Endothelial cell of umbilical vein (primary cell): ENCODE results near the gene TMEM269. TPM values are rescaled to one million over a fixed set of nuclear protein-coding genes. Genes with fewer than 3 reads are reported as not detected.

Source experiments
- BruUV-seq: library from RNA; stranded (reverse); fragments of 400-500 nt; replicated peaks from 2 replicates; lab custom pipeline; 2021; lab: Mats Ljungman, UMichigan
- CTCF ChIA-PET: fragments of 300-600, 350-600 bp; sonication (Branson Sonifier 250); formaldehyde crosslinking; loops from one replicate; lab custom pipeline; 2021; ENCODE audit warnings: antibody characterized with exemption, inconsistent platforms; lab: Charles Lee
- POLR2A ChIA-PET: fragments of 300-600, 350-600 bp; sonication (Branson Sonifier 250); formaldehyde crosslinking; loops from one replicate; lab custom pipeline; 2021; ENCODE audit warnings: antibody characterized with exemption, inconsistent platforms; lab: Charles Lee
- DNase-seq: peaks from one replicate; pipeline ENCODE4 v3.0.0-alpha.2; 2011; ENCODE audit warnings: low read depth, low spot score
- FAIRE-seq: peaks from 2 replicates; lab custom pipeline; 2011; peaks lifted over from hg19 to GRCh38; lab: Jason Lieb, UNC
- H2AFZ ChIP-seq: 2 replicates; pipeline ENCODE4 v1.6.0; 2012; ENCODE audit warnings: low read depth, low read length, control low read depth, inconsistent platforms
- H3K27ac ChIP-seq: 2 replicates; pipeline ENCODE4 v1.5.1; 2011; ENCODE audit warnings: low read depth, mild to moderate bottlenecking, control low read depth, low read length, moderate library complexity; ENCODE audit not compliant: insufficient read depth
- H3K27me3 ChIP-seq, 2 experiments: 2 replicates each; pipeline versions ENCODE4 v1.6.0 to v1.6.1; 2011; ENCODE audit warnings: low read length in 2 of 2, mixed read lengths in 1 of 2; ENCODE audit not compliant: control insufficient read depth in 2 of 2, insufficient read depth in 2 of 2
- H3K36me3 ChIP-seq, 2 experiments: 2 replicates in 1 of 2; 3 replicates in 1 of 2; pipeline ENCODE4 v1.5.1; 2011; ENCODE audit warnings: low read length in 2 of 2, mild to moderate bottlenecking in 1 of 2, moderate library complexity in 1 of 2; ENCODE audit not compliant: control insufficient read depth in 2 of 2, insufficient read depth in 2 of 2; ENCODE audit errors: extremely low read depth in 1 of 2
- H3K4me1 ChIP-seq: 3 replicates; pipeline ENCODE4 v1.5.1; 2011; ENCODE audit warnings: mild to moderate bottlenecking, low read length; ENCODE audit not compliant: control insufficient read depth, insufficient read depth; ENCODE audit errors: extremely low read depth
- H3K4me2 ChIP-seq: 2 replicates; pipeline ENCODE4 v1.6.1; 2011; ENCODE audit warnings: low read length, control low read depth, mixed read lengths; ENCODE audit not compliant: insufficient read depth
- H3K4me3 ChIP-seq, 3 experiments: fragments of 200-600 bp in 1 of 3; sonication (generic), shearing (Covaris generic) in 1 of 3; replicated peaks in 1 of 3; 2 replicates each; pipeline ENCODE4 v1.5.1; 2011 to 2016; ENCODE audit warnings: control low read depth in 3 of 3, low read length in 3 of 3, mild to moderate bottlenecking in 2 of 3, inconsistent platforms in 1 of 3, low read depth in 1 of 3, moderate library complexity in 1 of 3; ENCODE audit not compliant: insufficient read depth in 1 of 3
- H3K79me2 ChIP-seq: 2 replicates; pipeline ENCODE4 v1.6.0; 2012; ENCODE audit warnings: low read length, inconsistent platforms; ENCODE audit not compliant: control insufficient read depth, insufficient read depth
- H3K9ac ChIP-seq: replicated peaks from 2 replicates; pipeline ENCODE3; 2011; ENCODE audit warnings: low read length, control low read depth; ENCODE audit not compliant: insufficient read depth; ENCODE audit errors: extremely low read depth
- H3K9me1 ChIP-seq: replicated peaks from 3 replicates; pipeline ENCODE4 v1.6.0; 2011; ENCODE audit warnings: mild to moderate bottlenecking, low read length; ENCODE audit not compliant: control insufficient read depth, insufficient read depth; ENCODE audit errors: extremely low read depth
- H3K9me3 ChIP-seq: replicated peaks from 2 replicates; pipeline ENCODE4 v1.5.1; 2012; ENCODE audit warnings: low read length, inconsistent platforms; ENCODE audit not compliant: control insufficient read depth, insufficient read depth
- H4K20me1 ChIP-seq: replicated peaks from 2 replicates; pipeline ENCODE3; 2011; ENCODE audit warnings: mild to moderate bottlenecking, low read length; ENCODE audit not compliant: control insufficient read depth, insufficient read depth; ENCODE audit errors: extremely low read depth
- CTCF ChIP-seq, 2 donors: IDR thresholded peaks; 1 replicate in 1 of 2; 2 replicates in 1 of 2; pipeline ENCODE4 v1.5.1; 2011; ENCODE audit warnings: low read length in 2 of 2, mild to moderate bottlenecking in 2 of 2, moderate library complexity in 2 of 2, control low read depth in 1 of 2, inconsistent platforms in 1 of 2, low read depth in 1 of 2; ENCODE audit not compliant: insufficient read depth in 1 of 2; ENCODE audit errors: extremely low read depth in 1 of 2
- EZH2 ChIP-seq: IDR thresholded peaks from 2 replicates; pipeline ENCODE4 v1.6.1; 2012; ENCODE audit warnings: borderline replicate concordance, low read depth, mild to moderate bottlenecking, moderate library complexity, low read length, inconsistent platforms; ENCODE audit not compliant: severe bottlenecking
- FOS ChIP-seq: IDR thresholded peaks from 2 replicates; pipeline ENCODE4 v1.6.1; 2011; ENCODE audit warnings: mild to moderate bottlenecking, low read length, moderate library complexity, borderline replicate concordance; ENCODE audit not compliant: insufficient read depth
- GATA2 ChIP-seq: IDR thresholded peaks from 2 replicates; pipeline ENCODE4 v1.7.0; 2011; ENCODE audit warnings: low read depth, mild to moderate bottlenecking, moderate library complexity, mixed read lengths, low read length; ENCODE audit not compliant: insufficient read length, insufficient read depth
- JUN ChIP-seq: IDR thresholded peaks from 2 replicates; pipeline ENCODE4 v1.6.1; 2011; ENCODE audit warnings: borderline replicate concordance, low read depth; ENCODE audit not compliant: insufficient read length, insufficient read depth
- MAX ChIP-seq: IDR thresholded peaks from 2 replicates; pipeline ENCODE4 v1.6.1; 2011; ENCODE audit not compliant: insufficient read depth, insufficient read length
- MYC ChIP-seq: IDR thresholded peaks from one replicate; pipeline ENCODE4 v1.6.1; 2011; ENCODE audit warnings: mild to moderate bottlenecking, low read depth, low read length
- POLR2AphosphoS5 ChIP-seq: IDR thresholded peaks from 2 replicates; pipeline ENCODE4 v1.6.1; 2012; ENCODE audit warnings: low read depth, mild to moderate bottlenecking, control low read depth, low read length, moderate library complexity; ENCODE audit not compliant: insufficient read depth
- dilution Hi-C: fragments of 300-500 bp; cut with MboI; formaldehyde crosslinking; loops from one replicate; pipeline ENCODE4 v1.15.0; 2019; ENCODE audit warnings: low sequenced_read_pairs; ENCODE audit not compliant: extremely low pct_ligation_motif_present
- intact Hi-C: fragments of 100-400 bp; cut with micrococcal nuclease; formaldehyde crosslinking; loops from one replicate; pipeline ENCODE4 v1.10.0; 2022
- polyA plus RNA-seq, 4 experiments: library from polyadenylated mRNA; depleted of rRNA in 3 of 4; stranded (reverse) in 3 of 4; unstranded in 1 of 4; fragments of >200 nt; gene quantifications; 2 replicates each; pipeline versions ENCODE4 v1.2.1 to v1.2.3, GENCODE V29; 2011 to 2012; ENCODE audit warnings: missing spikeins in 1 of 4
- total RNA-seq: library from RNA; stranded (reverse); gene quantifications from 2 replicates; pipeline ENCODE4 v1.2.3, GENCODE V29; 2021

The TMEM269 gene
- total and polyA plus RNA-seq, 2 donors (not counting 3 experiments of a cell fraction or from before 2014, with no cell fraction given): 0.03 TPM; not detected in 1

GRCh38 chr1:42735477-42736105, 49.2 kb upstream of the TMEM269 start:
- Histone ChIP-seq H3K27ac (no peak overlapping the region), H3K9me3 (no peaks in the 10 kb centered on the region), H3K27me3 (no peaks in the 10 kb centered on the region), H3K4me2 (no peak overlapping the region), H3K4me3 (no peak overlapping the region), H3K36me3 (no peaks in the 10 kb centered on the region), H2AFZ (no peak overlapping the region), H3K9me1 (no peaks in the 10 kb centered on the region), H3K9ac (no peak overlapping the region), H4K20me1 (no peaks in the 10 kb centered on the region), H3K4me1 (no peaks in the 10 kb centered on the region), H3K79me2 (no peaks in the 10 kb centered on the region)
- intact Hi-C loops (no loop called here), dilution Hi-C loops (no loop called here)
- ChIA-PET POLR2A (no interaction called here), CTCF (interaction anchor here (0.6 to 1.8 kb wide), 5 partner anchors 9 to 157 kb away, joined by 3 to 7 read pairs (median 5); no protein-coding TSS in a partner anchor)
- DNase-seq: no peak
- FAIRE-seq: no peak
- no TSS peak for BruUV-seq
- TF ChIP-seq MAX (no peak), POLR2AphosphoS5 (no peak), EZH2 (no peak), GATA2 (no peak)

GRCh38 chr1:42736152-42736551, 48.6 kb upstream of the TMEM269 start:
- no peak for TF ChIP-seq FOS
- TF ChIP-seq MYC: no peak
- TF ChIP-seq JUN: no peak
- TF ChIP-seq CTCF (IDR thresholded peaks at IDR 0.05; ENCODE audit: extremely low read depth in 1 of 2, insufficient read depth in 1 of 2, low read depth in 1 of 2, low read length in 2 of 2): peak; percentile 8 to 34
- Histone ChIP-seq H3K79me2 (no peaks in the 10 kb centered on the region), H3K27me3 (no peaks in the 10 kb centered on the region), H3K4me1 (no peaks in the 10 kb centered on the region), H3K36me3 (no peaks in the 10 kb centered on the region), H3K9ac (no peak overlapping the region), H3K4me3 (no peak overlapping the region), H3K9me1 (no peaks in the 10 kb centered on the region), H3K27ac (no peak overlapping the region), H4K20me1 (no peaks in the 10 kb centered on the region), H3K4me2 (no peak overlapping the region), H3K9me3 (no peaks in the 10 kb centered on the region), H2AFZ (no peak overlapping the region)
- FAIRE-seq (no peak), DNase-seq (no peak)
- ChIA-PET POLR2A (no interaction called here), CTCF (interaction anchor here (0.9 to 1.8 kb wide), 4 partner anchors 9 to 158 kb away, joined by 3 to 7 read pairs (median 4); no protein-coding TSS in a partner anchor)
- dilution Hi-C loops: no loop called here
- BruUV-seq: no TSS peak
- intact Hi-C loops: no loop called here
